ENCODE measurements around the gene PLEKHA7. TPM values are rescaled to one million over a fixed set of nuclear protein-coding genes. Genes with fewer than 3 reads are reported as not detected.

Gene PLEKHA7
- total RNA-seq, 1 donor from 2014 or later = 22.2 TPM

GRCh38 chr11:16738947-16739815, 275.0 kb downstream of the PLEKHA7 start:
- DNase-seq (ENCODE audit: low read depth) = peak; percentile 34

DNA sequence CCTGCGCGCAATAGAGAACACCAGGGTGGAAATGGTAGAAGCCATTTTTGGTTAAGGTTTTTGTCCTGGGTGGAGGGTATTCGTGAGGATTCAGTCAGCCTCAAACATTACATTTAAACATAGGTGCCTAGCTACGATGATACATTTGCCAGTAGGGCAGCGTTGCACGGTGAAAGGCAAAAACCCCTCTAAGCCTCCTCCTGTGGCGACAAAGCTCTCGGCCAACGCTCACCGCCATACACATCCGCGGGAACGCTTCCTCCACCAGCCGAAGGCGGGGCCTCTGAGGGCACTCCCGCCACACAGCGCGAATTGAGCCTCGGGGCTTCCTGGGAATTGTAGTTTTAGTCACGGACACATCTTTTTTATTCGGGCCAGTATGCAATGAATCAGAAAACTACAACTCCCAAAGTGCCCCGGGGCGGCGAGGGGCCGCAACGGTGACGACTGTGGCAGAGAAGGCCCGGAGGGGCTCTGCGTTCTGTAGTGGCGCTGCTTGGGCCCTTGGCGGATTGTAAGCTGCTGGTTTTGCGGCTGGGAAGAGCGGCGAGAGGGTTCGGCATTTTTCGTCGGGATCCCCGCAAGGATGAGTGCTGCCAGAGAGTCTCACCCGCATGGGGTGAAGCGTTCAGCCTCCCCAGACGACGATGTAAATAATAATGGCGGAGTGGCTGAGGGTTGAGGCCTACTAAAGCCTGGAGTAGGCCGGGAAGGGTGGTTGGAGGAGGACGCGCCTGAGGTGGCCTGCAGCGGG, 275.8 kb downstream of the PLEKHA7 start, which contains the start of gene C11orf58:
C11orf58 (plus strand) TSS at position 455 of the 754 bp plus-strand sequence; CDS start at position 587, 132 bp downstream.
- peak; percentile 94 for DNase-seq (ENCODE audit: low read depth)

DNA sequence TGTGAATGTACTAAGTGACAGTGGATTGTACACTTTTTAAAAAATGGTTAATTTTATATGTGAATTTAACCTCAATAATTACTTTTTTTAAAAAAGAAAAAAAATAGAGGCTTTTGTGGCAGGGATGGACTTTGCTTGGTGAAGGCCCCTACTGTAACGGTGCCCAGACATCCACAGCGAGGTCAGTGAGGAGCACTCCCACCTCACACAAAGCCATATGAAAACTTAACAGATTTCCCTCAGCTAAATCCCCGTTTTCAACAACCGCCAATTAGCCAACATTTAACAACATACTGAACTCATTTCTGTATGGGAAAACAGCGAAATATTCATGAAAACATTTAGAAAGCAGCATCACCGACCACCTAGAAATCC, 276.4 kb downstream of the PLEKHA7 start:
- DNase-seq (ENCODE audit: low read depth) = no peak

Other genes starting within 250 kb of the PLEKHA7 start
- 444 and 900 TPM in 2 replicates for gene RPS13, start 63.3 kb upstream of the PLEKHA7 start, total RNA-seq
- gene PIK3C2A, start 193.6 kb upstream of the PLEKHA7 start, total RNA-seq = 80.4 and 136 TPM in 2 replicates

Measured in renal cortical epithelial cell (primary cell).